K562 (cell line): ENCODE results near the gene UBAC2. TPM values are rescaled to one million over a fixed set of nuclear protein-coding genes. Genes with fewer than 3 reads are reported as not detected.

Source experiments
- ATAC-seq: fragments of 200-7000 bp; cut with Tn5 transposase; 3 replicates; pipeline ENCODE4 v1.9.1; 2020; ENCODE audit warnings: moderate library complexity
- BruUV-seq: library from RNA; stranded (reverse); fragments of 400-500 nt; replicated peaks from 2 replicates; lab custom pipeline; 2021; lab: Mats Ljungman, UMichigan
- CTCF ChIA-PET: fragments of 300-600 bp; formaldehyde crosslinking; extraction: SDS; loops from one replicate; lab custom pipeline; 2021; ENCODE audit warnings: low intra/inter-chr PET ratio; lab: Yijun Ruan, JAX
- POLR2A ChIA-PET: fragments of 300-600, 350-650 bp; sonication (Branson Sonifier 250); formaldehyde crosslinking; extraction: SDS; loops from one replicate; lab custom pipeline; 2021; ENCODE audit warnings: antibody characterized with exemption, inconsistent platforms; lab: Yijun Ruan, JAX
- DNase-seq, 4 experiments: peaks; one replicate each; pipeline versions ENCODE4 v3.0.0 to v3.0.0-alpha.2; 2011 to 2018; ENCODE audit warnings: low spot score in 3 of 4, mixed read lengths in 3 of 4; ENCODE audit errors: extremely low read depth in 1 of 4
- FAIRE-seq: peaks from 2 replicates; lab custom pipeline; 2011; peaks lifted over from hg19 to GRCh38; lab: Jason Lieb, UNC
- H2AFZ ChIP-seq: 2 replicates; pipeline ENCODE4 v1.6.0; 2011; ENCODE audit warnings: low read depth, low read length, control low read depth, inconsistent platforms
- H3K27ac ChIP-seq: fragments of 200-600 bp; 3 replicates; pipeline ENCODE4 v1.8.0; 2011; ENCODE audit warnings: low read depth, mild to moderate bottlenecking, control low read depth, inconsistent platforms, low read length, moderate library complexity, mixed read lengths; ENCODE audit errors: extremely low read depth
- H3K27me3 ChIP-seq, 2 experiments: fragments of 300-600 bp in 1 of 2; 2 replicates in 1 of 2; 3 replicates in 1 of 2; pipeline versions ENCODE4 v1.6.0 to v1.8.0; 2011; ENCODE audit warnings: inconsistent platforms in 2 of 2, low read length in 2 of 2, mild to moderate bottlenecking in 1 of 2, mixed read lengths in 1 of 2, moderate library complexity in 1 of 2; ENCODE audit not compliant: control insufficient read depth in 2 of 2, insufficient read depth in 2 of 2
- H3K36me3 ChIP-seq: fragments of 300-600 bp; 3 replicates; pipeline ENCODE4 v1.8.0; 2011; ENCODE audit warnings: mild to moderate bottlenecking, low read length, inconsistent platforms; ENCODE audit not compliant: control insufficient read depth, insufficient read depth
- H3K4me1 ChIP-seq, 2 experiments: fragments of 200-600 bp in 1 of 2; replicated peaks in 1 of 2; 2 replicates in 1 of 2; 3 replicates in 1 of 2; pipeline versions ENCODE4 v1.5.1 to v1.8.0; 2011; ENCODE audit warnings: inconsistent platforms in 2 of 2, low read length in 2 of 2, mild to moderate bottlenecking in 1 of 2, mixed read lengths in 1 of 2, moderate library complexity in 1 of 2; ENCODE audit not compliant: control insufficient read depth in 2 of 2, insufficient read depth in 2 of 2
- H3K4me2 ChIP-seq: 2 replicates; pipeline ENCODE4 v1.6.1; 2011; ENCODE audit warnings: low read length, control low read depth, inconsistent platforms, mixed read lengths; ENCODE audit not compliant: insufficient read depth
- H3K4me3 ChIP-seq: fragments of 200-600 bp; sonication (generic), shearing (Covaris generic); 2 replicates; pipeline ENCODE4 v1.5.1; 2016; ENCODE audit warnings: control low read depth, inconsistent platforms
- H3K79me2 ChIP-seq: fragments of 200-600 bp; 3 replicates; pipeline ENCODE4 v1.8.0; 2011; ENCODE audit warnings: low read length, inconsistent platforms; ENCODE audit not compliant: control insufficient read depth, insufficient read depth
- H3K9ac ChIP-seq, 2 experiments: 2 replicates each; pipeline versions ENCODE4 v1.6.0 to v1.6.1; 2011; ENCODE audit warnings: low read depth in 2 of 2, low read length in 2 of 2, control low read depth in 1 of 2, inconsistent platforms in 1 of 2, mild to moderate bottlenecking in 1 of 2, mixed read lengths in 1 of 2; ENCODE audit not compliant: insufficient read depth in 1 of 2
- H3K9me1 ChIP-seq: one replicate; pipeline ENCODE4 v1.6.0; 2011; ENCODE audit warnings: inconsistent platforms, mild to moderate bottlenecking, low read length, moderate library complexity; ENCODE audit not compliant: control insufficient read depth, insufficient read depth
- H3K9me3 ChIP-seq: replicated peaks from 2 replicates; pipeline ENCODE4 v1.5.1; 2011; ENCODE audit warnings: low read depth, low read length, inconsistent platforms; ENCODE audit not compliant: control insufficient read depth, insufficient read depth
- H4K20me1 ChIP-seq: replicated peaks from 2 replicates; pipeline ENCODE4 v1.6.1; 2011; ENCODE audit warnings: low read length, inconsistent platforms, mixed read lengths; ENCODE audit not compliant: control insufficient read depth, insufficient read depth
- CREB3L1 ChIP-seq: fragments of 450-650 bp; IDR thresholded peaks from 2 replicates; pipeline ENCODE4 v1.6.1; 2014; ENCODE audit warnings: low read depth, mild to moderate bottlenecking, moderate library complexity, borderline replicate concordance
- ETV1 ChIP-seq: fragments of 450-650 bp; conservative IDR thresholded peaks from 2 replicates; pipeline ENCODE4 v1.6.1; 2016; ENCODE audit warnings: missing genetic modification characterization, control low read depth, low read depth, missing compliant biosample characterization
- FUS ChIP-seq: fragments of 200-400 bp; formaldehyde crosslinking; optimal IDR thresholded peaks from 2 replicates; pipeline ENCODE3; 2017; ENCODE audit warnings: low read depth, low read length
- HNRNPL ChIP-seq: fragments of 200-400 bp; formaldehyde crosslinking; IDR thresholded peaks from 2 replicates; pipeline ENCODE4 v1.6.1; 2017; ENCODE audit warnings: low read depth, mild to moderate bottlenecking, low read length
- RUNX1 ChIP-seq: sonication (generic); IDR thresholded peaks from 2 replicates; pipeline ENCODE4 v1.6.1; 2016; ENCODE audit warnings: antibody characterized with exemption, low read depth
- SMAD3 ChIP-seq: fragments of 450-650 bp; formaldehyde crosslinking; conservative IDR thresholded peaks from 2 replicates; pipeline ENCODE4 v1.4.0; 2020; ENCODE audit warnings: mild to moderate bottlenecking
- TBL1XR1 ChIP-seq, 2 experiments: IDR thresholded peaks; 2 replicates each; pipeline ENCODE4 v1.6.1; 2012; ENCODE audit warnings: improper control_type of control experiment in 2 of 2, low read length in 2 of 2, mild to moderate bottlenecking in 1 of 2
- TBP ChIP-seq: optimal IDR thresholded peaks from 2 replicates; pipeline ENCODE3; 2011; ENCODE audit warnings: low read depth, low read length, improper control_type of control experiment
- ZEB2 ChIP-seq: fragments of 450-650 bp; IDR thresholded peaks from 2 replicates; pipeline ENCODE4 v1.6.1; 2016
- ZNF133 ChIP-seq: fragments of 250-450 bp; sonication (Bioruptor Pico); IDR thresholded peaks from 2 replicates; pipeline ENCODE4 v1.4.0; 2020; ENCODE audit warnings: mild to moderate bottlenecking
- ZNF165 ChIP-seq: fragments of 250-450 bp; sonication (Bioruptor Pico); IDR thresholded peaks from 2 replicates; pipeline ENCODE4 v1.4.0; 2020; ENCODE audit warnings: borderline replicate concordance
- ZNF217 ChIP-seq: sonication (generic); formaldehyde crosslinking; IDR thresholded peaks from 2 replicates; pipeline ENCODE4 v1.8.0; 2022; ENCODE audit warnings: mild to moderate bottlenecking, missing genetic modification reagents
- WGBS: fragments of 100-300 bp; shearing (Covaris generic); methylation state at CpG from one replicate; pipeline ENCODE4 v1.1.6; 2016; ENCODE audit warnings: low coverage, mixed read lengths; ENCODE audit not compliant: insufficient coverage; ENCODE audit errors: missing lambda C conversion rate; 5-methylcytosine and 5-hydroxymethylcytosine counted together
- in situ Hi-C: fragments of 300-500 bp; cut with MboI; formaldehyde crosslinking; loops from 4 replicates; pipeline ENCODE4 v1.15.0; 2018; ENCODE audit warnings: inconsistent platforms, mixed read lengths
- intact Hi-C: fragments of 100-400 bp; cut with micrococcal nuclease; formaldehyde crosslinking; loops from 2 replicates; pipeline ENCODE4 v1.14.2; 2022
- polyA plus RNA-seq, 8 experiments: library from polyadenylated mRNA; depleted of rRNA in 4 of 8; stranded (reverse) in 5 of 8; unstranded in 3 of 8; fragments of >200 nt; fragmentation: Nextera tagmentation in 2 of 8; fragmentation: Illumina TruSeq in 1 of 8; extraction: Ambion mirVana in 2 of 8; extraction: Trizol in 1 of 8; gene quantifications; 2 replicates each; pipeline versions ENCODE4 v1.2.1 to v1.2.3, GENCODE V29; 2011 to 2014; ENCODE audit warnings: inconsistent platforms in 1 of 8, missing spikeins in 1 of 8
- total RNA-seq, 7 experiments: library from RNA; depleted of rRNA in 6 of 7; stranded (reverse); fragments of >200 nt in 6 of 7; fragmentation: Illumina TruSeq in 2 of 7; extraction: Trizol in 2 of 7; gene quantifications; 2 replicates each; pipeline versions ENCODE4 v1.2.1 to v1.2.3, GENCODE V29; 2011 to 2021; ENCODE audit warnings: low replicate concordance in 1 of 7
- TF ChIP-seq, protein P1 (sequence below): sonication (generic); formaldehyde crosslinking; IDR thresholded peaks from 2 replicates; pipeline ENCODE4 v1.8.0; 2022; ENCODE audit warnings: mild to moderate bottlenecking, missing genetic modification reagents

UBAC2 gene
- total and polyA plus RNA-seq, 9 of the 15 experiments (the other 6 are each of a cell fraction or from before 2014, with no cell fraction given): 6.0 to 84.1 (median 32.3) TPM

DNA sequence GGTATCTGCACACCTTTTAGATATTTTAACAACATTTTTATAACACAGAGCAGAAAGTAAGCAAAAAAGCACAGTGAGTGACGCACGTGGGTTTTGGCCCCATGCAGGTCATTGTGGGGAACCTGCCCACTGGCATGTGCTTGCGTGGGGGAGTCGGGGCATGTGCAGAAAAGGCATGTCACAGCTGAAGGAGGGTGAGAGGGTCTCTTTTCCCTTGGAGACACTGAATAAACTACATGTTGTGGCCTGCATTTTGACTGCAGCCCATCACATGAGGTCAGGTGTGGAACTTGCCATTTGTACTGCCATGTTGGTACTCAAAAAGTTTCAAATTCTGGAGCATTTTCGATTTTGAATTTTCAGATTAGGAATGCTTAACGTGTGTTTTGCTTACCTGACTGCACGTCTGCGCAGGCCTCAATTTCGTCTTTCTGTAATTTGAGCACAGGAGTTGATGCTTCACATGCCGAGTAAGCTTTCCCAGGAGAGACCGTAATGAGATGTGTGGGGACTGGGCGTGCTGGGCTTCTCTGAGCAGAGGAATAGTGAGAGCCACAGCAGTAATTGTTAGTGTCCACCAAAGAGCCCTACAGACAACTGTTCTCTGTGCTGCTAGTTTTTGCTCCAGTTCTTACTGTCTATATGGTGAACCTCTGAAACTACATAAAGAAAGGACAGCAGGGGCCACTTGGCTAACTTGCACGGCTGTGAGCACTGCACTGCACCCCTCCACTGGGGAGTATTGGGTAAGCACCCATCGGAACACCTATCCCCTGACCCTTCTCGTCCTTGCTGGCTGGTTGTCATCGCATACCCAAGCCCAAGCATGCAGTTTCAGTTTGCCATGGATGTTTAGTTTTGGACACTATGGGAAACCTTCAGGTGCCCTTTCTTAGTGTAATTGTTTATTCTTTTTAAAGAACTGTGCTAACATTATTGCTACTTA lies 179.5 kb downstream of the UBAC2 start:
- 82% methylated on average over 15 of the region's 16 CpGs for WGBS
- H3K9ac ChIP-seq: no peak overlapping the region
- TF ChIP-seq ZNF217 (no peak), HNRNPL (no peak), ZNF133 (CRISPR knock-in tag) (no peak), FUS (no peak), ZNF165 (CRISPR knock-in tag) (no peak), TBP (no peak), SMAD3 (CRISPR knock-in tag) (no peak), TBL1XR1 (IDR thresholded peaks at IDR 0.05; ENCODE audit: low read length in 2 of 2) (no peak), RUNX1 (no peak), ETV1 (no peak), ZEB2 (no peak), CREB3L1 (no peak)
- TF ChIP-seq, protein P1, sequence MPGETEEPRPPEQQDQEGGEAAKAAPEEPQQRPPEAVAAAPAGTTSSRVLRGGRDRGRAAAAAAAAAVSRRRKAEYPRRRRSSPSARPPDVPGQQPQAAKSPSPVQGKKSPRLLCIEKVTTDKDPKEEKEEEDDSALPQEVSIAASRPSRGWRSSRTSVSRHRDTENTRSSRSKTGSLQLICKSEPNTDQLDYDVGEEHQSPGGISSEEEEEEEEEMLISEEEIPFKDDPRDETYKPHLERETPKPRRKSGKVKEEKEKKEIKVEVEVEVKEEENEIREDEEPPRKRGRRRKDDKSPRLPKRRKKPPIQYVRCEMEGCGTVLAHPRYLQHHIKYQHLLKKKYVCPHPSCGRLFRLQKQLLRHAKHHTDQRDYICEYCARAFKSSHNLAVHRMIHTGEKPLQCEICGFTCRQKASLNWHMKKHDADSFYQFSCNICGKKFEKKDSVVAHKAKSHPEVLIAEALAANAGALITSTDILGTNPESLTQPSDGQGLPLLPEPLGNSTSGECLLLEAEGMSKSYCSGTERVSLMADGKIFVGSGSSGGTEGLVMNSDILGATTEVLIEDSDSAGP (CRISPR knock-in tag): no peak
- H3K4me2 ChIP-seq: no peak overlapping the region
- H3K4me1 ChIP-seq: peaks cover 0 to 3% of the 10 kb centered on the region in 2 experiments; a peak in 2 of 5 replicates
- intact Hi-C loops (loop anchor here (10.0 kb wide), 1 partner anchor 205 kb away; no protein-coding TSS in a partner anchor), in situ Hi-C loops (no loop called here)
- ChIA-PET CTCF (no interaction called here), POLR2A (interaction anchor here (0.6 kb wide), 1 partner anchor 88 kb away, joined by 3 read pairs; no protein-coding TSS in a partner anchor)
- DNase-seq (no peak), ATAC-seq (no peak), FAIRE-seq (no peak)
- no peaks in the 10 kb centered on the region for H4K20me1 ChIP-seq
- peaks cover 24% of the 10 kb centered on the region; the same call in 2 of the 3 replicates for H3K36me3 ChIP-seq
- H3K79me2 ChIP-seq: no peaks in the 10 kb centered on the region
- no peaks in the 10 kb centered on the region for H3K9me1 ChIP-seq
- H3K27me3 ChIP-seq: no peaks in the 10 kb centered on the region
- no TSS peak for BruUV-seq
- H3K27ac ChIP-seq: no peak overlapping the region
- H3K4me3 ChIP-seq: no peak overlapping the region
- no peak overlapping the region for H2AFZ ChIP-seq
- H3K9me3 ChIP-seq: no peaks in the 10 kb centered on the region
